Posterior vena cava (tissue), 2 donors: ENCODE data around the gene EHD4. TPM values are rescaled to one million over a fixed set of nuclear protein-coding genes. Genes with fewer than 3 reads are reported as not detected.

Experiments
- DNase-seq: peaks from one replicate; pipeline ENCODE4 v3.0.0-alpha.2; 2020; ENCODE audit warnings: low spot score
- intact Hi-C, 2 donors: fragments of 100-400 bp; cut with DNase I; formaldehyde crosslinking; loops; one replicate each; pipeline versions ENCODE4 v1.14.1 to v1.14.2; 2022 to 2023
- total RNA-seq, 2 donors: library from RNA; stranded (reverse); fragmentation: NEBNext Ultra II Directional; extraction: Animal tissue kit (Norgen Biotek cat#: 25700); gene quantifications; one replicate each; pipeline ENCODE4 v1.2.1, GENCODE V29; 2021
- donor health status: DM: yes; HTN: yes; CAD: no.
- donor health status: DM: yes; HTN: yes; CAD: no.

Gene EHD4
- total RNA-seq, 2 donors from 2014 or later, result 21.3 to 22.5 TPM

GRCh38 chr15:41930867-41931222 lies 41.5 kb downstream of the EHD4 start:
- no peak for DNase-seq
- intact Hi-C loops, result loop anchor here in 1 of 2 donors (5.0 kb wide), 1 partner anchor 561 kb away; the partner anchor contains the start of gene ZNF106

- peak; percentile 90 for DNase-seq
- intact Hi-C loops, result loop anchor here in 1 of 2 donors (5.0 kb wide), 1 partner anchor 562 kb away; the partner anchor contains the start of gene ZNF106
Measured at GRCh38 chr15:41930221-41930866, 42.0 kb downstream of the EHD4 start.

- intact Hi-C loops, result no loop called here
- peak; percentile 83 for DNase-seq
Measured at GRCh38 chr15:41928637-41929620, 43.4 kb downstream of the EHD4 start.

GRCh38 chr15:41928100-41928499 lies 44.3 kb downstream of the EHD4 start:
- intact Hi-C loops, result no loop called here

GRCh38 chr15:41927536-41927935 lies 44.8 kb downstream of the EHD4 start:
- DNase-seq, result peak; percentile 1
- intact Hi-C loops, result no loop called here

More at GRCh38 chr15:41928100-41928499, 44.3 kb downstream of the EHD4 start:
- peak; percentile 6 for DNase-seq

GRCh38 chr15:41926185-41927056 lies 45.9 kb downstream of the EHD4 start:
- intact Hi-C loops, result no loop called here

GRCh38 chr15:41925086-41925608 lies 47.2 kb downstream of the EHD4 start:
- intact Hi-C loops, result no loop called here
- peak; percentile 10 for DNase-seq

More at GRCh38 chr15:41926185-41927056, 45.9 kb downstream of the EHD4 start:
- peak; percentile 76 for DNase-seq

- intact Hi-C loops, result no loop called here
- peak; percentile 13 for DNase-seq
Measured at GRCh38 chr15:41923401-41923997, 48.9 kb downstream of the EHD4 start.

- intact Hi-C loops, result no loop called here
- DNase-seq, result peak; percentile 52
Measured at GRCh38 chr15:41922353-41922752, 50.0 kb downstream of the EHD4 start.

GRCh38 chr15:41921639-41922038 lies 50.7 kb downstream of the EHD4 start:
- DNase-seq, result peak; percentile 5
- intact Hi-C loops, result no loop called here

GRCh38 chr15:41921167-41921566 lies 51.2 kb downstream of the EHD4 start:
- intact Hi-C loops, result no loop called here
- peak; percentile 29 for DNase-seq

GRCh38 chr15:41919954-41920538 lies 52.3 kb downstream of the EHD4 start:
- DNase-seq, result peak; percentile 32
- intact Hi-C loops, result loop anchor here in 1 of 2 donors (5.0 kb wide), 1 partner anchor 1533 kb away; no protein-coding TSS in a partner anchor

- intact Hi-C loops, result loop anchor here in 1 of 2 donors (5.0 kb wide), 1 partner anchor 1532 kb away; no protein-coding TSS in a partner anchor
- DNase-seq, result peak; percentile 75
Measured at GRCh38 chr15:41919201-41919820, 53.0 kb downstream of the EHD4 start.

GRCh38 chr15:41918506-41919126 lies 53.7 kb downstream of the EHD4 start:
- intact Hi-C loops, result loop anchor here in 1 of 2 donors (5.0 kb wide), 1 partner anchor 1531 kb away; no protein-coding TSS in a partner anchor
- peak; percentile 47 for DNase-seq

- DNase-seq, result peak; percentile 73
- intact Hi-C loops, result loop anchor here in 1 of 2 donors (5.0 kb wide), 1 partner anchor 1531 kb away; no protein-coding TSS in a partner anchor
Measured at GRCh38 chr15:41917767-41918430, 54.5 kb downstream of the EHD4 start.

- intact Hi-C loops, result loop anchor here in 1 of 2 donors (5.0 kb wide), 1 partner anchor 1528 kb away; no protein-coding TSS in a partner anchor
- DNase-seq, result peak; percentile 43
Measured at GRCh38 chr15:41915255-41915994, 56.9 kb downstream of the EHD4 start.
